ENCODE data around the gene NRG3. TPM values are rescaled to one million over a fixed set of nuclear protein-coding genes. Genes with fewer than 3 reads are reported as not detected.

NRG3 gene
- total RNA-seq, 6 experiments from 2014 or later: not detected

DNA sequence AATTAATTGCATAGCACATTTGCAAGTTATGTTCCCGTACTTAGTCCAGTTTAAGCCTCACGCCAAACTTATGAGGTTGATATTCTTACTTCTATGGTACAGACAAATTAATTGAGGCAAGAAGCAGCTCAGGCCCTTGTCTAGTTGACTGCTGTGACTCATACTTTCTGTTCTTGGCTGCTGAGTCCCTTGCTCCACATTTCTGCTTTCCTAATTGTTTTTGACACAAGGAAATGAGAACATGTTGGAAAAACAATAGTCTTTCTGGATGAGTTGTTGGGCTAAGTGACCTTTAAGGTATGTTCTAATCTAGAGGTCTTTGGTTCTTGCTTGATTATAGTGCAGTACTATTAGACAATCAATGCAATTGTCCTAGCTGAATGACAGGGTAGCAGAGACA is 331.8 kb downstream of the NRG3 start:
- TF ChIP-seq CTCF (IDR thresholded peaks at IDR 0.05): no peak
- no peak for DNase-seq
- Mint-ChIP-seq H3K27me3 (ENCODE audit: insufficient read depth) (no peaks in the 10 kb centered on the region), H3K4me3 (no peak overlapping the region), H3K4me1 (ENCODE audit: low read depth) (no peaks in the 10 kb centered on the region), H3K9me3 (peaks cover 29% of the 10 kb centered on the region), H3K27ac (no peak overlapping the region), H3K36me3 (ENCODE audit: low read depth) (no peaks in the 10 kb centered on the region)

- H3K27me3 Mint-ChIP-seq (ENCODE audit: insufficient read depth): no peaks in the 10 kb centered on the region
- no peak overlapping the region for H3K4me3 Mint-ChIP-seq
- H3K9me3 Mint-ChIP-seq: peaks cover 22% of the 10 kb centered on the region
- no peak for TF ChIP-seq CTCF (IDR thresholded peaks at IDR 0.05)
- H3K4me1 Mint-ChIP-seq (ENCODE audit: low read depth): no peaks in the 10 kb centered on the region
- no peak for DNase-seq
- H3K36me3 Mint-ChIP-seq (ENCODE audit: low read depth): no peaks in the 10 kb centered on the region
- no peak overlapping the region for H3K27ac Mint-ChIP-seq
Observed at GRCh38 chr10:82208726-82209125, 333.7 kb downstream of the NRG3 start.

DNA sequence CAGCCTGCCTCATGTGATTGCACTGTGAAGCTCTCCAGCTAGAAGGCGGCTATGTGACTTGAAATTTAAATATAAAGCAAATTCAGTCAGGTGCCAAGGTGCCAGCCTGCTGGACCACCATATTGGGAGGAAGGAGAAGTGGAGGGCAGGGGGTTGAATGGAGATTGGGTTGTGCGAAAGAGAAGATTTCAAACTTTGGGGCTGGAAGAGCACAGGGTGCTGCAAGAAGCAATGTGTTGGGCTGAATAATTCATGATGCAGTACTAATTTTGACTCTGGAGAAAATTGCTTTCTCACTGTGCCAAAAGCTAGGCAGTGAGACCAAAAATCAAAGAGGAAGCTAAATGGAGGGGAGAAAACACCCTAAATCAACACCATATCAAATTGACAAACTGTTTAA is 335.3 kb downstream of the NRG3 start:
- no peaks in the 10 kb centered on the region for H3K36me3 Mint-ChIP-seq (ENCODE audit: low read depth)
- H3K4me1 Mint-ChIP-seq (ENCODE audit: low read depth): no peaks in the 10 kb centered on the region
- no peak overlapping the region for H3K4me3 Mint-ChIP-seq
- no peak for DNase-seq
- no peak for TF ChIP-seq CTCF (IDR thresholded peaks at IDR 0.05)
- no peak overlapping the region for H3K27ac Mint-ChIP-seq
- no peaks in the 10 kb centered on the region for H3K27me3 Mint-ChIP-seq (ENCODE audit: insufficient read depth)
- H3K9me3 Mint-ChIP-seq: peaks cover 15% of the 10 kb centered on the region

- H3K27ac Mint-ChIP-seq: no peak overlapping the region
- no peaks in the 10 kb centered on the region for H3K36me3 Mint-ChIP-seq (ENCODE audit: low read depth)
- H3K9me3 Mint-ChIP-seq: peaks cover 7% of the 10 kb centered on the region
- no peak overlapping the region for H3K4me3 Mint-ChIP-seq
- DNase-seq: no peak
- no peak for TF ChIP-seq CTCF (IDR thresholded peaks at IDR 0.05)
- H3K27me3 Mint-ChIP-seq (ENCODE audit: insufficient read depth): no peaks in the 10 kb centered on the region
- no peaks in the 10 kb centered on the region for H3K4me1 Mint-ChIP-seq (ENCODE audit: low read depth)
Observed at GRCh38 chr10:82211346-82211745, 336.4 kb downstream of the NRG3 start.

DNA sequence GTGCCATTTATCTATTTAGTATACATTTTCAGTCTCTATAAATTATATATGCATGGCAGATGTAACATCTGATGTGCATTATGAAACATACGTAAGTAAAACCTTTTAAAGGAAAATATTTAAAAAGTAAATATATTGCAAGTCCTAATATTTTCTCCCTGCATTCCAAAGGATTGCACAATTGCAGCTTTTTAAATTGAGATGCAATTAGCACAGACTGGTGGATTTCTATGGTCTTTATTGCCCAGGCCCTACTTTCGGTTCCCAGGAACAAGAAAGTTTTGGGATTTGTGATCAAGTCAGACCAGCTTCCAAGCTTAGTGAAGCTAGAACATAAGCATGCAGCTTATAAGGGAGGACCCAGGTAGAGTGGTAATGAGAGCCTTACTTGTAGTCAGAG is 337.8 kb downstream of the NRG3 start:
- H3K27me3 Mint-ChIP-seq (ENCODE audit: insufficient read depth): no peaks in the 10 kb centered on the region
- no peaks in the 10 kb centered on the region for H3K4me1 Mint-ChIP-seq (ENCODE audit: low read depth)
- no peak for DNase-seq
- no peak for TF ChIP-seq CTCF (IDR thresholded peaks at IDR 0.05)
- no peaks in the 10 kb centered on the region for H3K36me3 Mint-ChIP-seq (ENCODE audit: low read depth)
- peaks cover 7% of the 10 kb centered on the region for H3K9me3 Mint-ChIP-seq
- H3K4me3 Mint-ChIP-seq: no peak overlapping the region
- no peak overlapping the region for H3K27ac Mint-ChIP-seq

GRCh38 chr10:82213784-82214183 is 338.8 kb downstream of the NRG3 start:
- no peak overlapping the region for H3K27ac Mint-ChIP-seq
- no peaks in the 10 kb centered on the region for H3K4me1 Mint-ChIP-seq (ENCODE audit: low read depth)
- no peaks in the 10 kb centered on the region for H3K36me3 Mint-ChIP-seq (ENCODE audit: low read depth)
- H3K9me3 Mint-ChIP-seq: peaks cover 12% of the 10 kb centered on the region
- no peak for DNase-seq
- H3K4me3 Mint-ChIP-seq: no peak overlapping the region
- no peaks in the 10 kb centered on the region for H3K27me3 Mint-ChIP-seq (ENCODE audit: insufficient read depth)
- TF ChIP-seq CTCF (IDR thresholded peaks at IDR 0.05): no peak

Data from HFFc6 (cell line).